GM10847 (cell line): ENCODE results near the gene MED26.

Experiments used
- POLR2A ChIP-seq: IDR thresholded peaks from 2 replicates; pipeline ENCODE4 v1.6.1; 2011; ENCODE audit not compliant: insufficient read length; ENCODE audit errors: extremely low read depth

Gene MED26

DNA sequence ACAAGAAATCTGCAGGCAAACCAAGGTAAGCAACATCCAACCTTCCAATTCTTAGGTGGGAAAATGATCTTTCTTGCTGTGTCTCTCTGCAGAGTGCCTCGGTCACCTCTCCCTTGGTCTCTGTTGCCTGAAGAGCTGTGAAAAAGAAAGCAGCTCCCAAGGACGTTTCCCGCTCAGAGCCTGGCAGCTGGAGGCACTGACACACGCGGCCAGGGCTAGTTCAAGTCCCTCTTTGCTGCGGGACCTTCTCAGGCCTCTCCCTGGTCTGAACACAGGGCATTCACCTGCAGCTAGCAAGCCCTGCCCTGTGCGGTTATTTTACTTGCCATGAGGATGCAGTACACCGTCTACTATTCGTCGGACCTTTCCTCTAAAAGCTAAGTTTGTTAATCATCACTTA, 3.8 kb downstream of the MED26 start:
- no peak for TF ChIP-seq POLR2A

GRCh38 chr19:16623576-16623975, 4.4 kb downstream of the MED26 start:
- TF ChIP-seq POLR2A = no peak

DNA sequence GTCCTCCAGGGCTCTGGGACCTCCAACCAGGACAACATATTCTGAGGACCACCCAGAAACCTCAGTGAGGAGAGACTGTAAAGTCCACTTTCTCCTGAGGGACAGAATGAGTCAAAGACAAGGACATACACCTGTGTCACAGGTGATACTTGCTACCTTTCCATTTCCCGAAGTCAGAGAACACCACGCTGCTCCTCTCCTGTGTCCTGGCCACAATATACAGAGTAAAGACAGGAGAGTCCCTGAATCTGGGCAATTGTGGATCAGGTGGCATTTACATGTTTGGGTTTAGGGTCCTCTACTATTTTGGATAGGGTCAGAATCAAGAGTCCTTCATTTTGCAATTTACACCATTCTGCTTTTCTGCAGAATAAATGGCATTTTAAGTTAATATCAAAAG, 4.9 kb downstream of the MED26 start:
- TF ChIP-seq POLR2A = no peak

DNA sequence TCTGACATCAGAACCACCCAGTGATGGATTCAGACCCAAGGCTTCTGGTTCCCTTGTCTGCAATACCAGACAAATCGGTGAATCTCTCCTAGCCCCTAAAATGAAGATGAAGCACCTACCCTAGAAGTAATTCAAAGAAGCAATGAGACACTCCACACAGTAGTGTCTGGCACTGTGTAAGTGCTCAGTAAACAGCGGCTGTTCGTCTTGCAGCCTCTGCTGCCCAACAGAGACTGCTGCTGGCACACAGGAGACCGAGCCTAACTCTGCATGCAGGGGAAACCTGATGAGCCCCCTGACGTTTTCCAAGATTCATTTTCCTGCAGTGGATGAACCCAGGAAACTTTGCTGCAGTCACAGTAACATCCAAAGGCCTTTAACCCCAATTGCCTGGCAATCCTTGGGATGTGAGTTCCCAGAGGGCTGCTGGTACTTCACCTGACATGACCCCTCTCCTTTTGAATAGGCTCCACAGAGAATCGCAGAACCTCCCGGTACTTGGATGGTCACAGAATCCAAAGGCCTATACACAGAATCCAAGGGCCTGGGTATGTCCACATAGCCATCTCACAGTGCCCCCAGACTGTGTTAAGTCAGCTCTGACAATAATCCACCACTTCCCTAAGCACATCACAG, 6.7 kb downstream of the MED26 start:
- no peak for TF ChIP-seq POLR2A

GRCh38 chr19:16620584-16620983, 7.4 kb downstream of the MED26 start:
- TF ChIP-seq POLR2A = no peak

GRCh38 chr19:16620018-16620417, 8.0 kb downstream of the MED26 start:
- no peak for TF ChIP-seq POLR2A

DNA sequence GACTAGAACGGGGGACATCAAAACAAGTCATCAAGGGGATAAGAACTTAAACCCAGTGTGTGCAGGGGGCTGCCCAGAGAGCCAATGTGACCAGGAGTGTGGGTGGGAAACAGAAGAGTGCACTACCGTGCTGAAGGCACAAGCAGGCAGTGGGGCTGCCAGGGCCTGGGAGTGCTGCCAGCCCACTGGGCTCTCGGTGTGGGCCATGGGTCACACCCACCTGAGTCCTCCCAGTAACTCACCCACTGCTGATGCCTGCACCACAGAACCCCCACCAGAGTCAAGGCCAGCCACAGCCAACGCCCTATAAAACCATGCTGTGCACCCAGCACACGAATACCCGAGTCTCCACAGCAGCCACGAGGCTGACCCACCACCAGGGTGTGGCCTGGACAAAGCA, 8.5 kb downstream of the MED26 start:
- TF ChIP-seq POLR2A = no peak

DNA sequence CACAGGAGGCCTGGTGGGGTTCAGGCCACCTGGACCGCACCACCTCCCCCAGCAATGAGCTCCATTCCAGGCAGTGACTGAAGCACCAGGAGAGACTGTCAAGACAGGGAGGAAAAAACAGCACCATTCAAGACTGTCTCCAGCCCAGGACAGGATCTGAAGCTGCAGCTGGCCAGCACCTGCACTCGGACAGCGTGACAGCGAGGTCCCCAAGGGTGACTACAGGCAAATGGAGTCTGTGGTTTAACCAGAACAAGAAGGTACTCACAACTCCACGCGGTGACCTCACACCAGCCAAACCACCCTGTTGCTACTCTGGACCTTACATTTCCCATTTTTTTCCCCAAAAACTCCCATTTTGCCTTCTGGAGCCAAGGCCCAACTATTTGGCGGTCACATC, 9.8 kb downstream of the MED26 start:
- no peak for TF ChIP-seq POLR2A

DNA sequence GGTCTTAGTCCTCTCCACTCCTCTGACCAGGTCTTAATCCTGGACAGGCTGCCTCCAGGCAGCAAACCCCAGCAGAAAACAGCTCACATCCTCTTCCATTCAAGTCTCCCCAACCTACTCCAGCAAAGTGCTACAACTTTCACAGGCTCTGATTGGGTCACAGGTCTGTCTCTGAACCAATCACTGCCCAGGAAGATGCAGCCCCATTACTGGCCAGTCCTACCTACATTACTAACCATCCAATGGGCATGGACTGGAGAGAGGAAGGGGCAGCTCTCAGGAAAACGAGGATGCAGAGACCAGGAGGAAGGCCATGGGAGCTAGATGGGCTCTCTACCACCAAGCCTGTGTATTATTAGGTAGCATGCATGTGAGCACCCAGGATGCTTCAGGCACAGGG, 12.2 kb downstream of the MED26 start:
- TF ChIP-seq POLR2A = no peak

GRCh38 chr19:16614941-16615340, 13.1 kb downstream of the MED26 start:
- no peak for TF ChIP-seq POLR2A

GRCh38 chr19:16613841-16614240, 14.2 kb downstream of the MED26 start:
- no peak for TF ChIP-seq POLR2A

DNA sequence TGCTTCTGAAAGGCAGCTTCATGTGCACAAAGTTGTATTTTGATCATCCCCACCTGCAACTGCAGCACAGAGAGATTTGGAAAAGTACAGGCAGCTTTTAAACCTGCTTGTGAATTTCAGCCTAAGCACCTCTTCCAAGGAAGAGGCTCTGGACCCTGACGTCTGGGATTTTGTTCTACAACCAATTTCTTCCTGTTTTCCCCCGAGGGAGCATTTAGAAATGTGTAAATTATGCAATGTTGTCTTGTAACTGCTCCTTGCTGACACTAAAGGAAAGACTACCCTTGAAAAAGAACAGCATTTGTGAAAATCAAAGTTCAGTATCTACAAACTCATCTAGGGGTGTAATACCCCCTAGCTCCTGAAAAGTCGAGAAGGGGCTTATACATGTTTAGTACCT, 15.4 kb downstream of the MED26 start:
- no peak for TF ChIP-seq POLR2A

DNA sequence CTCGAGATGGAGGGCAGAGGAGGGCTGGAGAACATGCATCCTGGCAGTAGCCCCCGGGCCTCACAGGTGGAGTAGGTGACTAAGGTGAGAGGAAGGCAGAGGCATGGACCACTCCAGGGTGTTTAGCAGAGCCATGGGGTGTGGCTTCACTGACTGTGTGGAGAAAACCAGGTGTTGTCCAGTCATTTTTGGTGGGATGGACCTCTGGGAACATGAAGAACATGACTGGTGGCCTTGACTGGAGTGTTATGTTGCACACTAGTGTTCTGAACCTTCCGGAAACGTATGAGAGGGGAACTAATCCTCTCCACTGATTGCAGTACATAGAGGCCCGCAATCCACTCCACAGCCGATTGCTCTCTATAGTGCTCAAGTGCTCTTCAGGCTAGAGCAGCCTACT, 16.9 kb downstream of the MED26 start:
- no peak for TF ChIP-seq POLR2A

GRCh38 chr19:16609511-16610200, 18.3 kb downstream of the MED26 start:
- no peak for TF ChIP-seq POLR2A

- no peak for TF ChIP-seq POLR2A
Observed at GRCh38 chr19:16608290-16608739, 19.7 kb downstream of the MED26 start.

DNA sequence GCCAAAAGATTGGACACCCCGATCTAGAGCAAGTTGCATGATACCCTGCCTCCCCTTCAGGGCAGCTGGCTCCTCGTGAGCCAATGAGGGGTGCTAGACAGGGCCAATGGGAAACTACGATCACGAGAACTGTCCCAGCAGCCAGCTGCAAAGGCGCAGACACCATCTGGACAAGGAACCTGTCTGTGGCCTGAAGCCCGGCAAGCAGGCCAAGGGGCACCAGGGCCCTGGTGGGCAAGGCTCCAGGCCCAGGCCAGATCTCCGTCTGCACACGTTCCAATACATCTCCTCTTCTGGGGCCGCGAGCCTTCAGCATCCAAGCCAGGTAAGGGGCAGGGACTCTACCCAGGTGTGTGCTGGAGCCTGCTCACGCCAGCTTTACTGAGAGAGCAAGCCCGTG, 20.2 kb downstream of the MED26 start:
- TF ChIP-seq POLR2A = no peak

GRCh38 chr19:16605553-16605994, 22.4 kb downstream of the MED26 start:
- no peak for TF ChIP-seq POLR2A
